ENCODE results near the gene APBA2.

GRCh38 chr15:28868744-28869345 lies 16.9 kb upstream of the APBA2 start:
- TF ChIP-seq GATA2 (IDR thresholded peaks at IDR 0.05; ENCODE audit: low read depth, low read length) (no peak), GATA3 (IDR thresholded peaks at IDR 0.05; ENCODE audit: low read depth, low read length) (no peak)

All from SH-SY5Y (cell line).